Measurements from ENCODE around the gene DCDC1.

The DCDC1 gene

DNA sequence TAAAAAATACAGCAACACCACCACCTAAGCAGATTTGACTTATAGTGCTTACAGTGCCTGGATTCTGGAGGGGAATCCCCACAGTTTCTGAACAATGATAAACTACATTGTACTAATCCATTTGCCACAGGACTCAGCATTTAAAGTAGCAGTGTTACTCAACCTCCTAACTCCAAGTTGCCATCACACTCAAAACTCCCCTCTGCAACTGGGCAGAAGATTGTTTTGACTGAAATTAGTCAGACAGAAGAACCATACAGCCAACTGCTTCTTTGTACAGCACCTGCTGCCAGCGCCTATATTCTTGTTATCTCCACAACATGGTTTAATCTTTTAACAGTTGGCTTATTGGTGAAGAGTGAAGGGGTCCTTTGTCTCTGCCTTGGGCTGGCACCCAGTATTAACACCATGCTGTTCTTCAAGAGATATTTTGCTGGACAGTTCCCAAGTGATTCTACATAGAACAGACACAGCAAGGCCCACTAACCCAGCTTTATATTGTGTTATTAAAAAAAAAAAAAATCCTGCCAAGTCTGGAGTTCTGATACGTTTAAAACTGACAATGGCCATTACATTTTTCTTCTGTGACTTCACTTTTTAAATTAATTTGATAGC, 273.2 kb downstream of the DCDC1 start:
- no peak for DNase-seq

DNA sequence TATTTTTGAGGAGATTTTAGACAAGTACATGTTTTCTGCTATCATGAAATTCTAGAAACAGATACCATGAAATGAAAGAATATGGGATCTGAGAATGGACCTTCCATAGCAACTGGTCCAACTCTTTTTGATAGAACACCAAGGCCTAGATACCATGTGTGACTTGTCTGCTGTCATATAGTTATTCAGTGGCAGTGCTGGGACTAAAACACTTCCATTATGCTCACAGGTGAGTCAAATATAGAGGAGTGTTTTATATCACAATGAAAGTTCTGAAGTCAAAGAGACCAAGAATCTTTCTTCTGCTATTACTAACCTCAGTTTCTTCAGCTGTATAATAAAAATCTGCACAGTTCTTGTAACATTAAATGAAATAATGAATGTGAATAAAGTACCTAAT, 276.9 kb downstream of the DCDC1 start:
- no peak for DNase-seq

DNA sequence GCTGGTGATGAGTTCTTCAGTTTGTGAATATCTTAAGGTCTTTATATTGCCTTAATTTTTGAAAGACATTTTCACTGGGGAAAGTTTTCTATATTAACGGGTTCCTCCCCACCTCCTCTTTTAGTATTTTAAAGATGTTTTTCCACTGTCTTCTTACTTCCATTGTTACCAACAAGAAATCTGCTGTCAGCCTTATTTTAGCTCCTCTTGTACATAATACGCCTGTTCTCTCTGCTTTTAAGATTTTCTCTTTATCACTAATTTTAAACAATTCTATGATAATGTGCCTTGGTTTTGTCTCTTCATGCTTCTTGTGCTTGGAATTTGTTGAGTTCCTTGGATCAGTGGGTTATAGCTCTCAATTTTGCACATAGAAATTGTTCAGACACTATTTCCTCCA, 280.4 kb downstream of the DCDC1 start:
- no peak for DNase-seq

DNA sequence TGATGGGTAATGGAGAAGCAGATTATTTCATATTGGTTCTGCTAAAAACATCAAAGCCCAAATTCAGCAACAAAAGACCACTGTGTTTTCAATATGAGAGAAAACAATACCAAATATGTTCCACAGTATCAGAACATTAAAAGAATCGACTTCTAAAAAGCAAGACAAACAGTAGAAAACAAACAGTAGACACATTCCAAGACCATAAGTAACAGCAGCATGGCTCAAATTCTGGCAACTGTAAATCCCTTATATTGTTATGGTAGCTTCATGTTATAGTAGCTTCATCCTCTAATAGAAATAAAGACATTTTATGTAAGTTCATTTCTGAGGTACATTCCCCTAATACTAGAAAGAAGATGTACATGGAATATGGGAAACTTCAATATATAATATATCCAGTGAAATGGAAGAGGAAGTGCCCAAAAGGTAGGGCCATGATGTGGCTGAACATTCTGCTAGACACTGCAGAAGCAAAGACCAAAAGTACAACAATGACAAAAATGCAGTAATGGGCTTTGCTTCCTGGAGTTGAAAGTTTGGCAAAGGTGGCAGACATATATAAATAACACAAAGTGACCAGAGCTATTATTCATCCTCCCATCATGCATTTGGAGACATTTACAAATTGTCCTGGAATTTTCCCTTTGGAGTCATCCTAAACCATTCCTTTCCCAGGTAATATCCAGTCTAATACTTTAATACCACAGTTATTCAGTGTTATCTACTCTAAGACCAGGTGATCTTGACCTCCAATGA, 299.9 kb downstream of the DCDC1 start:
- DNase-seq = no peak

DNA sequence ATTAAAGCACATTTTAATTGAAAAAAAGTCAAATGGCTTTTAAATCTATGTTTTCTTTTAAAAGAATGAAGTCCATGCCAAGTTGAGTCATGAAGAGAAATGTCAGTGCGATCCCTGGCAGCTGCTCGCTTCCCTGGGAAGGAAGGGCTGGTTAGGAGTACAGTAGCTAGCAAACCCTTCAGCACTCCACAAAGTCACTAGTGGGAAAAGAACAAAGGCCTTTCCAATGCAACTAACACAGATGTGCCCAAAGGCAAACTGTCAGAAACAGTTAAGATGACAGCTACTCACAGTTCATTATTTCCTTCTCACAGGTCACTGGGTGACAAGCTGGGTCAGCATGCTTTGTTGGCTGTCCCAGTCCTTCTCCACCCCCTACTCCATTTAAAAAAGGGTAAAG, 308.7 kb downstream of the DCDC1 start:
- no peak for DNase-seq

DNA sequence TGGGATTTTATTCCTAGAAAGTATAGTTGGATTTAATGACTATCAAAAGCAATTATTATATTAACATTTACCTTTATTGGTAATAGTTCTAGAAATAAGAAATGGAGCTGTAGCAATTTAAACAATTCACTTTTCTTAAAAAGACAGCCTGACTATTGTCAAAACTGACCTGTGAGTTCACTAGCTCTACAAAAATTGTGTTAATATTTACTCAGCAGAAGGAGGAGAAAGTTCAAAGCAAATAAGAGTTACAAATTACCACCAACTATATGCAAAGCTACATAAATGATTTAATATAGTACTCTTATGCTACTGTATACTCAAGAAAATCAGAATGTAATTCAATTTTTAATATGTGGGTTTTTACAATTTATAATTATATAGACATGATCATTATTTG, 310.0 kb downstream of the DCDC1 start:
- no peak for DNase-seq

DNA sequence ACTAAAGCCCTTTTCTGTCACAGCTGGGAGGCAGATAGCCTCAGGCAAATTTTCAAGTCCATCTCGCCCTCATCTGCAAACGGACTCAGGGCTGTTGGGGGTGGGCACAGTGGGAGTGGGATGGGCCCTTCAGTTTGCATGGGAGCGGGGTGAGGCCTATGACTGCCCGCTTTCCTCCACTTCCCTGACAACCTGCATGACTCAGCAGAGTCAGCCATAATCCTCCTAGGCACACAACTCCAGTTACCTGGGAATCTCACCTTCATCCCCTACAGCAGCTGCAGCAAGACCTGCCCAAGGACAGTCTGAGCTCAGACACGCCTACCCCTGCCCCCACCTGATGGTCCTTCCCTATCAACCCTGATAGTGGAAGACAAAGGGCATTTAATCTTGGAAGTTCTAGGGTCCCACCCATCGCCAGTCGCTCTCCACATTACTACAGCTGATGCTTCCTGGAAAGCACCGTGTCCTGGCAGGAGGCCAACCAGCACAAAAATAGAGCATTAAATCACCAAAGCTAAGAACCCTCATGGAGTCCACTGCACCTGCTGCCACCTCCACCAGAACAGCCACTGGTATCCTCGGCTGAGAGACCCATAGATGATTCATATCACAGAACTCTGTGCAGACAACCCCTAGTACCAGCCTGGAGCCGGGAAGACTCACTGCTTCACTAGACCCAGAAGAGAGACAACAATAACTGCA, 319.3 kb downstream of the DCDC1 start:
- DNase-seq = peak; percentile 34

DNA sequence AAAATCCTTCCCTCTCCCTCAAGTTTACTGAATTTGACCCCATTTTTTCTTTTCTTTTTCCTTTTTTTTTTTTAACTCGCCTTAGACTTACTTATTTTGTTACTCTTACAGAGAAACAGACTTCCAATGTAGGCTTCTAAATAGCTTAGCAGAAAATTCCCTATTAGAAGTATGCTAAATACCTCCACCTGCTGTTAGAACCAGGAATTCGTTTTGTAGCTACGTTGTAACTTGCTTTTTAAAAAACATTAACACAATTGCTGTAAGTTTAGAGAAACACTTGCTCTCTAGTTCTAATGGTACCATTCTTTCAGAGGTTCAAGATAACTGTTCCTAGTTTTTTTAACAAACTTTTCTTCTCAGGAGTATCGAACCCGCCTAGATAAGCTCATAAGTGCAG, 324.2 kb downstream of the DCDC1 start:
- peak; percentile 11 for DNase-seq

DNA sequence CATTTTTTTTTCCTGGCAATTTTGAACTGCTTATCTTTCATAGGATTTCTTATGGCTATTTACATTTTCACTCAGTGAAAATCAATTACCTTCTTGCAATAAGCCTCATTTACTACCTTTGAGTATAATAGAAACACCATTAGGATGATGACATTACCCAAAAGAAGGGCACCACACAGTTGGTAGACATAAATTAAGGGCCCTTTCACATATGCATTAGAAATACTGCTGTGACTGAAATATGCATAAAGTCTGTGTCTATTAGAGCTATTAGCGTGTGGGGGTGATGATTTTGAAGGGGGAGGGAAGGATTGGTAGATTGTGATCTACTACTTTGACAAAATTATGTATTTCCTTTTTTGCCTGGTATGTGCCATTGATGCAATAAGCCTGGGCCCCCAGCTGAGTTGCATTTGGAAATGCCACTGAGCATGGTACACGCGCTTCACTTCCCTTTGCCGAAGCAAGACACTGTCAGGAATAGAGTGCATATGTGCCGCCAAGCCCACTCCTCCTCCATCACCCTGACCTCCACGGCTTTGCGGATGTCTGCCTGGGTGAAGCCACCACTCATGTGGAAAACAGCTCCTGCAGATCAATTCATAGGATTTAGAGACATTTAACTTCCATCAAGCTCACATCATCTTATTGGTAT, 339.3 kb downstream of the DCDC1 start:
- DNase-seq = no peak

DNA sequence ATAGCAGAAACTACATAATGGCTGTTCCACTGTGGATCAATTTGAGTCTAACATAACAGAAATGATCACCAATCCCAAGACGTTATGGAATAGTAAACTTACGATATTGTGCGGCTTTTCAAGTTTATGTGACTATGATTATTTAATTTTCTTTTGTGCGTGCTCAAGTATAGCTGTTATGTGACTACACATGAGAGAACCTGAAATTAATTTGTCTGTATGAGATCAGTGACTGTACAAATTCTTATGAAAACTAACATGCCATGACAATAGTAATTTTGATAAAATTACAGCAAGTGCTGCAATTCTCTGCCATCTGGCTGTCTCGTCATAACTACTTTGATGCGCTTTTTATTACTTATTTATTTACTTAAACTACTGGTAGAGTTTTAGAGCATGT, 343.2 kb downstream of the DCDC1 start:
- no peak for DNase-seq

DNA sequence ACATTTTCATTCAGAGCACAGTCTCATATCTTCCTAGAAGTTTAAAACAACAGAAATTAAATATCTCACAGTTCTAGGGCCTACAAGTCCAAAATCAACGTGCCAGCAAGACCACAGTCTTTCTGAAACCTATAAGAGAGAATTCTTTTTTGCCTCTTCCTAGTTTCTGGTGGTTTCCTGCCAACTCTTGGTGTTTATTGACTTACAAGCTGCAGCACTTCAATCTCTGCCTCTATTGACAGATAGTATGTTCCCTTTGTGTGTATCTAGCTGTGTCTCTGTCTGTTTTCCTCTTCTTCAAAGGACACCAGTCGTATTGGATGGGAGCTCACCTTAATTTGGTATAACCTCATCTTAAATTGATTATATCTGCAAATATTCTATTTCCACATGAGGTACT, 347.5 kb downstream of the DCDC1 start:
- DNase-seq = peak; percentile 5

DNA sequence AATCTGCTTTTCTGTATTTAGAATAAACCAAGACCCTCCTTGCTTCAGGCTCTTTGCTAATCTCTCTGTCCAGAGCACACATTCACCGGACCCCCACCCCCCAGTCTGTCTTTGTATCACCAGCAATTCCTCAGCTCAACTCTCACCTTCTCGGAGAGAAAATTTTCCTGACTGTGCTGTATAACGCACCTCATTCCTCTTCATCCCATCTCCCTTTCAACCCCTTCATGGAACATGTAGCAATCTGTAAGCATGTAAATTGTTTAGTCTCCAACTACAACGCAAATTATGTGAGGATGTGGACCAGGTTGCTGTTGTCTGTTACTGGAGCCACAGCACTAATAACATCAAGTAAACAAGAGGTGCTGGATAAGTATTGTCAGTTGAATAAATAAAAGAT, 349.8 kb downstream of the DCDC1 start:
- DNase-seq = no peak

DNA sequence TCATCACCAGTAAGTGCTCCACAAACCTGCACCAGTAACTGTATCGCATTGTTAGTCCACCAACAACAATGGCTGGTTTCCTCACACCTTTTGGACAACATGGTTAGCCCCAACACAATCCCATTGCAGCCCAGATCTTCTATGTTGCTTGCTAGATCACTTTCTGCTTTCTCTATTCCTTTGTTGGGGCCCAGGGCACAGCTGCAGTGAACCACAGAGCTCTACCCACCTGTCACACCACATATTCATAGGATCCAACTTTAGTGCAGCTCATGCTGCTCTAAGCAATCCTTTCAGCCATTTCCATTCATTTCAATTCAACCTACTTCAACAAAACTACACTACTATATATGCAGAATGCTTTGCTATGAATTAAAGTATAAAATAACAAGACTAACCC, 364.3 kb downstream of the DCDC1 start:
- DNase-seq = no peak

DNA sequence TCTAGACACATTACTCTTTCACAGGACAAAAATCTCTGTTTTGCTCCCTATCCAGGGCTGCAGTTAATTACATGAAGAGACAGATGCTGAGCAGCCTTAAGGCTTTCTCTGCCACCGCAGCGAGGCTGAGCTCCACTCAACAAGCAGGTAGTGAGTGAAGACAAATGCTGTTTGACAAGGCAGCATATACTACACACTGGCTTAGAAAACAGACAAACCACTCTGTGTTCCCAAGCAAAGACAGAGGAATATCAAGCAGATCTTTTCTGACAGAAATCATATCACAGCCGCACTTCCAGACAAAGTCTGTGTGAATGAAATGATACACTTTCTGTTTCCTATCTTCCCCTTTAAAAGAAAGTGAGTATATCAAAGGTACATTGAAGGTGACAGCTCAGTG, 368.1 kb downstream of the DCDC1 start:
- DNase-seq = no peak

DNA sequence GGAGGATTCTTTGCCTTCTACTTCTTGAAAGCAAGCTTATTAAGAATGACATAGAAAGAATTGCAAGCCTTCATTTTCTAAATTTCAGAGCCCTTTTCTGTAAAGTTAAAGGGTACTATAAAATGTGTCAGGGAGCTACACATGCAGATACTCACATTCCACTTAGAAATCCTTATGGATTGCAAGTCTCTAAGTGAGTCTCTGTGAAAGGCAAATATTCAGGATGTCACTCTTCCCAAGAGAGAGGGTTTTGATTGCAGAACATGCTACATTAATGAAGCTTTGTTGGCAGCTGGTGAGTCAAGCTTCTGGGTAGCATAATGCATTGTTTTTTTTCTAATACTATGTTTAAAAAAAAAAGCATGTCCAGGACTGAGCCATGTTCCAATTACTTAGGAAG, 369.2 kb downstream of the DCDC1 start:
- DNase-seq = no peak

DNA sequence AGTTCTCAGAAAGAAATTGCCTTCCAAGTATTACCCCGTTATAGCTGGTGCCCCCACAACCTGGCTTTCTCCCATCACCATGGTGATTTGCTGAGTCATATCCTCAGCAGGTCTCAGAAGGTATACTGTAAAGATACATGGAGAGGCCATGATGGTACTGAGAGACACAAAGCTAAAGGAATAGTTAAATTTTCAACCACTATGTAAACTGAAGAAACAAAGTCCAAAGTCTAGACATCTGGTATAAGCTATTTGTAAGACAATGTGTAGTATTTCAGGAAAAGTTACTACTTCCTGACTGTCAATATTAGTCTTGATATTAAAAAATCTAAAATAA, 377.1 kb downstream of the DCDC1 start:
- no peak for DNase-seq

DNA sequence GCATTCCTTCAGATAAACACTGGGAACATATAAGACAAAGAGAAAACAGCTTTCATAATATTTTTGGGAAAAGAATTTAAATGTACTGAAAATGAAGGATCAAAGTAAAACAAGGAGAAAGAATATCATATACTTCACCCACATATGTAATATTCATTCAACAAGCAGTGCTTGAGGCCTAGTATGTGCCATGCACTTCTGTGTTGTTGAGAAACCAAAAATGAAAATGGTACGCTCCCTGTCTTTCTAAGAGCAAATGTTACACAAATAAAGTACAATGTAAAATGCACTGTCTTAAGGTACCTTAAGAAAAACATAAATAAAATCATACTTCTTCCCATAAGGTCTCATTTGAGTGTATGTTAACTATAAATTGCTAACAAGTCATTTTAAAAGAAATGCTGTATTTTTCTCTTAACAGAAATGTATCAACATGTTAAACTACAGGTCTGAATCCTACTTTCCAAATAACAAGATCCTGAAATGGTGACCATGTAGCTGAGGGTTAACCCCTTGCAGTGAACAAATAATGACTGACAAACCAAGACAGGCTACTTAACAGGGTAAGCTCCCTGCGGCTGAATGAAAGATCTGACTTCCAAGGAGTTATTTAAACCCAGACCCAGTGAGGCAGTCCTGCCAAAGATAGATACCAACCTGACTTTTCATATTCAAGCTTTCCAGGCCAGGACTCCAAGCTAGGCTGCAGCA, 377.6 kb downstream of the DCDC1 start:
- no peak for DNase-seq

DNA sequence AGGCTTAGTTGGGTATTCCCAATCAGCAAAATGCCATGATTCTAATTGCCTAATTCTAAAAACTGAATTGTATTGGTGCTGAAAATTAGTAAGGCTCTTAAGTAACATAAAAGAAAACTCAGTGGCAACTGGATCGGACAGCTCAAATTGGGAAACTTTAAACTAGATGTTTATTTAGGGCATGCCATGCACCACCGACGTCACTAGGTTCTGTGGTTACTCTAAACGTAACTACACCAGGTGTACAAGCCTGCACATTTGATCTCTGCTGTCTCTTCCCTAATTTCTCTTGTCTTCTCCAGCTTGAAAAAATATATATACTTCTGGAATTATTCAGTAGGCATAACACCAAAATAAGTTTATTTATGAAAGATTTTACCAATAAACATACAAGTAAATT, 378.2 kb downstream of the DCDC1 start:
- DNase-seq = no peak

DNA sequence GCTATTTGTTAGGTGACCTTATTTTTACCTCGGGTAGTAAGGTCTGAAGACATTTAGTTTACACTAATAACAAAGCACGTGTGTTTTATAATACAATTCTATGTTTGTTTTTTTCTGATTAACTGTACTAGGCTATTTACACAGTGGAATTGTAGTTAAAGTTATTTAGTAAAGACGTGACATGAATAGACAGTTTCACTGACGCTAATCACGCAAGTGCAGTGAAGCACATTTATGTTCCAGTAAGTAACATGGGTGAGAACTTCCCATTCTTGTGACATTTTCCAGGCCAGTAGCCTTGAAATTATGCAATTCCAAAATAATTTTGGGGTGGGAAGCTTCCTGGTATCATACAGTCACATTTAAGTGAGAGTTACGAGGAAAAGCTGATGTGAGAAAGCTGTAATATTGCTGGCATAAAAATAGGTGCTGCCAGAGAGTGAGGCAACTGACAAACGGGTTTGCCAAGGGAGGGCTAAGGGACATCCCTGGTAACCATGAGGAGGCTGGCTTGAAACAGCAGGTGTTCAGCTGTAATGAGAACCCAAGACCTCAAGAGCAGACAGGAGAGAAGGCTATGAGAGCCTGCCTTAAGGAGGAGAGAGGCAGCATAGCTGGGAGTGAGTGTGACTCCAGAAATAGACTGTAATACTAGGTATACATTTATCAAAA, 378.8 kb downstream of the DCDC1 start:
- DNase-seq = peak; percentile 6

DNA sequence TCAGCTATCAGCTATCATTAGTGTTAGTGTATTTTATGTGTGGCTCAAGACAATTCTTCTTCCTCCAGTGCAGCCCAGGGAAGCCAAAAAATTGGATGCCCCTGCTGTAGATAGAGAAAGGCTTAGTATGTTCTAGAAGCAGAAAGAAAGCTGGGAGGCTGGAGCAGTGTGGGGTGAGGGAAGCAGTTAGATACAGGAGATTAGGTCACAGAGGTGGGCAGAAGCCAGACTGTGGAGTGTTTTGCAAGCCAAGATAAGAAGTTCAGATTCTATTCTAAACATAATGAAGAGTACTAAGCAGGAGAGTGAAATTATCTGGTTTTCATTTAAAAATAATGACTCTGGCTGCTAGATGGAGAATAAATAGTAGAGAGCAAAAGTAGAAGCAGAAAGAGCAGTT, 381.7 kb downstream of the DCDC1 start:
- DNase-seq = no peak

DNA sequence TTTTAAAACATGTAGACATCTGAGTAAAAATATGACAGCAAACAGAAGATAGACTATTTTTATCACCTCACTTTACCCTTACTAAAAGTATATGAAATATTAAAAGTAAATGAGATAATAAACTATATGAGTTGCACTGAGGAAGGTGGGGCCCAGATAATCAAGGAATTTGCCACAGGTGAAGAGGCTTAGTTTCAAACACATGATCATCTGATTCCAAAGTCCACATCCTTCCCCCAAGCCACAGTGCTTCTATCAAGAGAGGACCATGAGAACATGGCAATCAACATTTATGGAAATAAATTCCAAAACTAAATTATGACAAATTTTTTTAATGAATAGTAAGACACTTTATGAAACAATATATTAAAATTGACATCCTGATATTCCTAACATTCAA, 384.0 kb downstream of the DCDC1 start:
- DNase-seq = no peak

DNA sequence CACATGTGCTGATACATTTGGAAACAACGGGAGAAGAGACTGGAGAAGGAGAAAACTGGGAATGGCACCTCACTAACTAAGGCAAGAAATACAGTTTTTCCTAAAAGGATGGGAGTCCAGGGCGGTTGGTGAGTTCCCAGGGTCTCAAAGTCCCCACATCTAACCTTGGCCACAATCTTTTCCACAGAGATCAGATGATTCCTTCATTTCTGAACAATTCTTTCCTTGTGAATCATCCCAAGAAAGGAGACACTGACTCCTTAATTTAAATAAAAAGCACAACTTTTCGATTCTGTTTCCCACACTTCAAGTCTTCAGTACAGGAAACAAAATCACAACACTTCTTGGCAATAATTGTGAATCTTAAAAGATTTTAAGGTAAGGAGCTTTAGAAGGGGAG, 384.7 kb downstream of the DCDC1 start:
- DNase-seq = no peak

DNA sequence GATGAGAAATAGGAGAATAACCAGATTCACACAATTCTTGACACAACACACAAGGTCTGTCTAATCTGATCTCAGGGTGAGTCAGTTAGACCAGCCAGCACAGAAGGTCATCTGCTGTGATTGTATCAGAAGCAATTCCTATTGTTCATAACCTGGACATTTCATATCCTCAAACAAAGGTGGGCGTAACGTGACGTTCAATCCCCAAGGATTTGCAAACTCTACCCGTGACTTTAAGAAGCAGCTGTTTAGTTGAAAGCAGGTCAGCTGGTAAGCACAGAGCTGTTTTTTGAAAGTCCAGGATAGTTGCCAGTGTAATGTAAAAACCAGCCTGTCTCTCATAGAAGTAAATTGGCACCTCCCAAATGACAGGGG, 385.1 kb downstream of the DCDC1 start:
- DNase-seq = no peak

All from NCI-H1092 (cell line).